Retinal pigment epithelial cell (primary cell): Measurements from ENCODE around the gene PEX13.

Experiments used
- DNase-seq: peaks from one replicate; pipeline ENCODE4 v3.0.0-alpha.2; 2010; ENCODE audit warnings: low read depth
- H3K4me3 ChIP-seq: 2 replicates; pipeline ENCODE4 v1.5.1; 2011; ENCODE audit warnings: mild to moderate bottlenecking, low read length, control low read depth, moderate library complexity
- CTCF ChIP-seq: conservative IDR thresholded peaks from 2 replicates; pipeline ENCODE4 v1.5.1; 2011; ENCODE audit warnings: low read depth, low read length, control low read depth, inconsistent platforms

The PEX13 gene

GRCh38 chr2:60991644-60992043 is 25.9 kb upstream of the PEX13 start:
- no peak overlapping the region for H3K4me3 ChIP-seq
- DNase-seq, result no peak
- no peak for TF ChIP-seq CTCF

- TF ChIP-seq CTCF, result no peak
- no peak for DNase-seq
- no peak overlapping the region for H3K4me3 ChIP-seq
These were observed 24.5 kb upstream of the PEX13 start for GRCh38 chr2:60992985-60993392.

GRCh38 chr2:60994131-60994530 is 23.4 kb upstream of the PEX13 start:
- TF ChIP-seq CTCF, result no peak
- no peak for DNase-seq
- H3K4me3 ChIP-seq, result no peak overlapping the region

GRCh38 chr2:60998628-60999545 is 18.6 kb upstream of the PEX13 start:
- no peak for DNase-seq
- peak; percentile 48 for TF ChIP-seq CTCF
- no peak overlapping the region for H3K4me3 ChIP-seq

- TF ChIP-seq CTCF, result no peak
- no peak for DNase-seq
- no peak overlapping the region for H3K4me3 ChIP-seq
These were observed 11.8 kb upstream of the PEX13 start for GRCh38 chr2:61005736-61006135.

- DNase-seq, result no peak
- TF ChIP-seq CTCF, result no peak
- H3K4me3 ChIP-seq, result no peak overlapping the region
These were observed 10.9 kb upstream of the PEX13 start for GRCh38 chr2:61006486-61007105.

- DNase-seq, result no peak
- no peak for TF ChIP-seq CTCF
- no peak overlapping the region for H3K4me3 ChIP-seq
These were observed 8.2 kb upstream of the PEX13 start for GRCh38 chr2:61009355-61009754.
